GM23338 (cell line): ENCODE data around the gene ARHGAP10. TPM values are rescaled to one million over a fixed set of nuclear protein-coding genes. Genes with fewer than 3 reads are reported as not detected.

Experiments
- ATAC-seq: fragments of 200-7000 bp; cut with Tn5 transposase; 3 replicates; pipeline ENCODE4 v1.9.1; 2020
- DNase-seq: peaks from one replicate; pipeline ENCODE4 v3.0.0-alpha.2; 2015; ENCODE audit warnings: low spot score
- H2AFZ ChIP-seq: fragments of 200-600 bp; sonication (generic); 2 replicates; pipeline ENCODE4 v1.8.0; 2016; ENCODE audit warnings: antibody characterized with exemption, mild to moderate bottlenecking, moderate library complexity
- H3F3A ChIP-seq: fragments of 200-600 bp; sonication (generic); replicated peaks from 2 replicates; pipeline ENCODE4 v1.8.0; 2017; ENCODE audit warnings: antibody characterized with exemption, mixed run types, low read depth
- H3K27ac ChIP-seq: fragments of 200-600 bp; sonication (generic); 2 replicates; pipeline ENCODE4 v1.6.1; 2016; ENCODE audit warnings: low read depth
- H3K27me3 ChIP-seq: fragments of 200-600 bp; sonication (generic); 2 replicates; pipeline ENCODE4 v1.8.0; 2016; ENCODE audit warnings: mild to moderate bottlenecking, mixed run types, moderate library complexity; ENCODE audit not compliant: insufficient read depth
- H3K36me3 ChIP-seq: fragments of 200-600 bp; sonication (generic); 2 replicates; pipeline ENCODE4 v1.8.0; 2016; ENCODE audit warnings: mild to moderate bottlenecking; ENCODE audit not compliant: insufficient read depth
- H3K4me1 ChIP-seq: fragments of 200-600 bp; sonication (generic); 2 replicates; pipeline ENCODE4 v1.8.0; 2016; ENCODE audit warnings: mild to moderate bottlenecking, moderate library complexity; ENCODE audit not compliant: insufficient read depth
- H3K4me2 ChIP-seq: fragments of 200-600 bp; sonication (generic); 2 replicates; pipeline ENCODE4 v1.7.1; 2017; ENCODE audit warnings: mixed run types
- H3K4me3 ChIP-seq: fragments of 200-600 bp; sonication (generic); 2 replicates; pipeline ENCODE4 v1.6.1; 2016; ENCODE audit warnings: mixed run types
- H3K79me2 ChIP-seq: fragments of 200-600 bp; sonication (generic); replicated peaks from 2 replicates; pipeline ENCODE4 v1.8.0; 2017; ENCODE audit warnings: mild to moderate bottlenecking; ENCODE audit not compliant: insufficient read depth
- H3K9me2 ChIP-seq: fragments of 200-600 bp; sonication (generic); 2 replicates; pipeline ENCODE4 v1.8.0; 2017; ENCODE audit not compliant: insufficient read depth
- H4K20me1 ChIP-seq: fragments of 200-600 bp; sonication (generic); replicated peaks from 2 replicates; pipeline ENCODE4 v1.8.0; 2017; ENCODE audit warnings: mild to moderate bottlenecking; ENCODE audit not compliant: insufficient read depth
- H3K27ac Mint-ChIP-seq: 2 replicates; pipeline ENCODE4 v1.8.0; 2020; ENCODE audit warnings: inconsistent platforms, mild to moderate bottlenecking, moderate library complexity, mixed read lengths
- H3K27me3 Mint-ChIP-seq: 3 replicates; pipeline ENCODE4 v1.8.0; 2022; ENCODE audit warnings: low read depth, mild to moderate bottlenecking, moderate library complexity, mixed read lengths, inconsistent platforms; ENCODE audit not compliant: insufficient read depth, poor library complexity
- H3K36me3 Mint-ChIP-seq: 3 replicates; pipeline ENCODE4 v1.8.0; 2021; ENCODE audit warnings: low read depth, mild to moderate bottlenecking, inconsistent platforms, moderate library complexity, mixed read lengths
- H3K4me1 Mint-ChIP-seq: 3 replicates; pipeline ENCODE4 v1.8.0; 2020; ENCODE audit warnings: mild to moderate bottlenecking, inconsistent platforms, mixed read lengths
- H3K4me3 Mint-ChIP-seq: 3 replicates; pipeline ENCODE4 v1.8.0; 2021; ENCODE audit warnings: moderate library complexity, mild to moderate bottlenecking, inconsistent platforms, mixed read lengths
- H3K9me3 Mint-ChIP-seq: 3 replicates; pipeline ENCODE4 v1.8.0; 2020; ENCODE audit warnings: moderate library complexity, mild to moderate bottlenecking, inconsistent platforms, mixed read lengths
- CREB1 ChIP-seq: fragments of 250-450 bp; sonication (Bioruptor Pico); IDR thresholded peaks from 2 replicates; pipeline ENCODE4 v1.5.0; 2020; ENCODE audit warnings: low read depth, mild to moderate bottlenecking, moderate library complexity
- EZH2 ChIP-seq: fragments of 200-600 bp; sonication (generic); IDR thresholded peaks from one replicate; pipeline ENCODE4 v1.8.0; 2017; ENCODE audit warnings: antibody characterized with exemption, mild to moderate bottlenecking, low read depth; ENCODE audit not compliant: unreplicated experiment
- EZH2phosphoT487 ChIP-seq: fragments of 200-600 bp; sonication (generic); IDR thresholded peaks from one replicate; pipeline ENCODE4 v1.8.1; 2018; ENCODE audit warnings: antibody characterized with exemption; ENCODE audit not compliant: unreplicated experiment
- JUNB ChIP-seq: IDR thresholded peaks from one replicate; pipeline ENCODE4 v1.6.1; 2016; ENCODE audit warnings: antibody characterized with exemption; ENCODE audit not compliant: unreplicated experiment
- NANOG ChIP-seq: IDR thresholded peaks from 2 replicates; pipeline ENCODE4 v1.6.1; 2016; ENCODE audit warnings: antibody characterized with exemption, borderline replicate concordance
- POLR2AphosphoS5 ChIP-seq: IDR thresholded peaks from 2 replicates; pipeline ENCODE4 v1.6.1; 2016; ENCODE audit warnings: antibody characterized with exemption, low read depth
- STAT1 ChIP-seq: IDR thresholded peaks from one replicate; pipeline ENCODE4 v1.6.1; 2016; ENCODE audit warnings: antibody characterized with exemption; ENCODE audit not compliant: unreplicated experiment
- ZNF114 ChIP-seq: fragments of 250-450 bp; sonication (Bioruptor Pico); IDR thresholded peaks from 2 replicates; pipeline ENCODE4 v1.5.0; 2020; ENCODE audit warnings: mild to moderate bottlenecking, moderate library complexity
- ZNF331 ChIP-seq: fragments of 250-450 bp; sonication (Bioruptor Pico); IDR thresholded peaks from 2 replicates; pipeline ENCODE4 v1.5.0; 2020; ENCODE audit warnings: low read depth, mild to moderate bottlenecking, moderate library complexity
- polyA plus RNA-seq: library from polyadenylated mRNA; unstranded; fragments of >200 nt; fragmentation: Nextera tagmentation; extraction: Ambion mirVana; gene quantifications from 2 replicates; pipeline ENCODE4 v1.2.1, GENCODE V29; 2016
- total RNA-seq: library from RNA; depleted of rRNA; stranded (reverse); fragments of >200 nt; shearing (Covaris generic); gene quantifications from 2 replicates; pipeline ENCODE4 v1.2.3, GENCODE V29; 2014
- TF ChIP-seq, protein P1 (sequence below): IDR thresholded peaks from 2 replicates; pipeline ENCODE4 v1.6.1; 2016; ENCODE audit warnings: antibody characterized with exemption
- TF ChIP-seq, protein P2 (sequence below), 2 experiments: fragments of 200-600 bp in 1 of 2; sonication (generic) in 1 of 2; conservative IDR thresholded peaks; 2 replicates each; pipeline versions ENCODE4 v1.5.1 to v1.6.1; 2016 to 2017; ENCODE audit warnings: antibody characterized with exemption in 2 of 2, low read depth in 2 of 2, mild to moderate bottlenecking in 2 of 2, moderate library complexity in 1 of 2
- TF ChIP-seq, protein P3 (sequence below): IDR thresholded peaks from one replicate; pipeline ENCODE4 v1.6.1; 2018; ENCODE audit warnings: antibody characterized with exemption; ENCODE audit not compliant: unreplicated experiment

The ARHGAP10 gene
- total and polyA plus RNA-seq, 2 experiments from 2014 or later = 5.1 to 6.3 TPM

DNA sequence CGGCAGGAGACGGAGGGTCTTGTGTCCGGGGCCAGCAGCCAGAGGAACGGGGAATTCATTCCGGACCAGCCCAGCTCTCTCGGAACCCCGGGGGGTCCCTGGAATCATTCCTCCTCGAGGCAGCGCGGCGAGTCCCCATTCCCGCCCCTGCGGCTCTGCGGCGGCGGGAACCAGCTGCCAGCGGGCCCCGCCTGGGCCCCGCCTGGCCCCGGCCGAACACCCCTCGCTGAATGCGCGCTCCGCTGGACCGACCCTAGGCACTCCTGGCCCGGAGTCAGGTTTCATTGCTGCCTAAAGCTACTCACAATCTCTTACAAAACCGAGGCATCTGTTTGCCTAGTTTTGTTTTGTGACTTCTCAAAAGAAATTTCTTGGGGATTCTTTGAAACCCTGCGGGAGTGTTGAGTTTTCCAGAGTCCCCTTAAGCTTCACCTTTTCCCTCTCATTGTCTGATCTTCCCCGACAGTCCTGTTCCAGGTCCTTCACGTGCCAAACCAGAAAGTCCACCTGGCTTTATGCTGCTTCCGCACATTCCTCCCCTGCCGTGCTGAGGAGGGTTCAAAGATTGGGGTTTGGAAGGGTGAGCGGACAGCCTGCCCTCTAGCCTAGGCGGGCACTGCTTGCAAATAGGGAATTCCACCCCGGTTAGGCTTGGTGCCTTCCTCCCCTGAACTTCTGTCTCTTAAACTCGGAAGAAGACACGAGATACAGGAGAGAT, 789 bp downstream of the ARHGAP10 start (continued):
- no peak for TF ChIP-seq POLR2AphosphoS5
- TF ChIP-seq EZH2phosphoT487 = no peak
- no peak for TF ChIP-seq JUNB
- TF ChIP-seq, protein P1, sequence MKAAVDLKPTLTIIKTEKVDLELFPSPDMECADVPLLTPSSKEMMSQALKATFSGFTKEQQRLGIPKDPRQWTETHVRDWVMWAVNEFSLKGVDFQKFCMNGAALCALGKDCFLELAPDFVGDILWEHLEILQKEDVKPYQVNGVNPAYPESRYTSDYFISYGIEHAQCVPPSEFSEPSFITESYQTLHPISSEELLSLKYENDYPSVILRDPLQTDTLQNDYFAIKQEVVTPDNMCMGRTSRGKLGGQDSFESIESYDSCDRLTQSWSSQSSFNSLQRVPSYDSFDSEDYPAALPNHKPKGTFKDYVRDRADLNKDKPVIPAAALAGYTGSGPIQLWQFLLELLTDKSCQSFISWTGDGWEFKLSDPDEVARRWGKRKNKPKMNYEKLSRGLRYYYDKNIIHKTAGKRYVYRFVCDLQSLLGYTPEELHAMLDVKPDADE = no peak
- no peak for TF ChIP-seq ZNF114 (CRISPR knock-in tag)
- TF ChIP-seq, protein P2, sequence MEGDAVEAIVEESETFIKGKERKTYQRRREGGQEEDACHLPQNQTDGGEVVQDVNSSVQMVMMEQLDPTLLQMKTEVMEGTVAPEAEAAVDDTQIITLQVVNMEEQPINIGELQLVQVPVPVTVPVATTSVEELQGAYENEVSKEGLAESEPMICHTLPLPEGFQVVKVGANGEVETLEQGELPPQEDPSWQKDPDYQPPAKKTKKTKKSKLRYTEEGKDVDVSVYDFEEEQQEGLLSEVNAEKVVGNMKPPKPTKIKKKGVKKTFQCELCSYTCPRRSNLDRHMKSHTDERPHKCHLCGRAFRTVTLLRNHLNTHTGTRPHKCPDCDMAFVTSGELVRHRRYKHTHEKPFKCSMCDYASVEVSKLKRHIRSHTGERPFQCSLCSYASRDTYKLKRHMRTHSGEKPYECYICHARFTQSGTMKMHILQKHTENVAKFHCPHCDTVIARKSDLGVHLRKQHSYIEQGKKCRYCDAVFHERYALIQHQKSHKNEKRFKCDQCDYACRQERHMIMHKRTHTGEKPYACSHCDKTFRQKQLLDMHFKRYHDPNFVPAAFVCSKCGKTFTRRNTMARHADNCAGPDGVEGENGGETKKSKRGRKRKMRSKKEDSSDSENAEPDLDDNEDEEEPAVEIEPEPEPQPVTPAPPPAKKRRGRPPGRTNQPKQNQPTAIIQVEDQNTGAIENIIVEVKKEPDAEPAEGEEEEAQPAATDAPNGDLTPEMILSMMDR (conservative IDR thresholded peaks at IDR 0.05; ENCODE audit: low read depth in 2 of 2) = no peak
- no peak for TF ChIP-seq STAT1
- no peak for TF ChIP-seq NANOG
- TF ChIP-seq EZH2 = peak; percentile 27
- TF ChIP-seq ZNF331 (CRISPR knock-in tag) = no peak
- TF ChIP-seq, protein P3, sequence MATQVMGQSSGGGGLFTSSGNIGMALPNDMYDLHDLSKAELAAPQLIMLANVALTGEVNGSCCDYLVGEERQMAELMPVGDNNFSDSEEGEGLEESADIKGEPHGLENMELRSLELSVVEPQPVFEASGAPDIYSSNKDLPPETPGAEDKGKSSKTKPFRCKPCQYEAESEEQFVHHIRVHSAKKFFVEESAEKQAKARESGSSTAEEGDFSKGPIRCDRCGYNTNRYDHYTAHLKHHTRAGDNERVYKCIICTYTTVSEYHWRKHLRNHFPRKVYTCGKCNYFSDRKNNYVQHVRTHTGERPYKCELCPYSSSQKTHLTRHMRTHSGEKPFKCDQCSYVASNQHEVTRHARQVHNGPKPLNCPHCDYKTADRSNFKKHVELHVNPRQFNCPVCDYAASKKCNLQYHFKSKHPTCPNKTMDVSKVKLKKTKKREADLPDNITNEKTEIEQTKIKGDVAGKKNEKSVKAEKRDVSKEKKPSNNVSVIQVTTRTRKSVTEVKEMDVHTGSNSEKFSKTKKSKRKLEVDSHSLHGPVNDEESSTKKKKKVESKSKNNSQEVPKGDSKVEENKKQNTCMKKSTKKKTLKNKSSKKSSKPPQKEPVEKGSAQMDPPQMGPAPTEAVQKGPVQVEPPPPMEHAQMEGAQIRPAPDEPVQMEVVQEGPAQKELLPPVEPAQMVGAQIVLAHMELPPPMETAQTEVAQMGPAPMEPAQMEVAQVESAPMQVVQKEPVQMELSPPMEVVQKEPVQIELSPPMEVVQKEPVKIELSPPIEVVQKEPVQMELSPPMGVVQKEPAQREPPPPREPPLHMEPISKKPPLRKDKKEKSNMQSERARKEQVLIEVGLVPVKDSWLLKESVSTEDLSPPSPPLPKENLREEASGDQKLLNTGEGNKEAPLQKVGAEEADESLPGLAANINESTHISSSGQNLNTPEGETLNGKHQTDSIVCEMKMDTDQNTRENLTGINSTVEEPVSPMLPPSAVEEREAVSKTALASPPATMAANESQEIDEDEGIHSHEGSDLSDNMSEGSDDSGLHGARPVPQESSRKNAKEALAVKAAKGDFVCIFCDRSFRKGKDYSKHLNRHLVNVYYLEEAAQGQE = no peak
- TF ChIP-seq CREB1 = no peak

DNA sequence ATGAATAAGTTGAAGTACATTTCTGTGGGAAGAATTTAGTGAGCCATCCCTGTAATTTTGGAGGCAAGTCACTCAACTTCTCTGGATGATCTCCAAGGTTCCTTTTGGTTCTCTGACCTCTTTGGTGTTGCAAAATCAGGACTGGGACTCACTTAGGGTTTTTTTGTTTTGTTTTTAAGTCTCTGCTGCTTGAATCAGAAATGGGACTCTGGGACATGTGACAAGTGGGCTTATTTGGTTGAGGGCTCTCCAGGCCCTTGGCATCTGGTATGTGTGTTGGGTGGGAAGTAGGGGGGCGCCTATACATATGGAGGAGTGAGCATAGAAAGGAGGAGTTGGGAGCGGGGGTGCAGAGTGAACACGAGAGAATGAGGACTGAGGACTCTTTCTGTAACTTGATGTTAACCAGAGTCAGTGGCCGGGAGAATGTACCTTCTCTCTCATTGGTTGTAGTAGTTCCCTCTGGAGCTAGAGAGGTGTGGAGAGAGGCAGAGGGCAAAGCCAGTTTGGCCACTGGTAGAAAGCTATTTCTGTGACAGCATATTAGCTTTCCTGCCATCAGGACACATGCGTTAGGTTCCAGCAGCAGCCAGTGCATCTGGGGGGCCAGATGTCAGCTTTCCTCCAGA, 1.9 kb downstream of the ARHGAP10 start:
- DNase-seq (no peak), ATAC-seq (no peak)
- Histone ChIP-seq H3K4me2 (peak overlapping the region; percentile 97), H3K4me3 (peak overlapping the region; percentile 85), H3K9me2 (no peaks in the 10 kb centered on the region), H3K36me3 (no peaks in the 10 kb centered on the region), H2AFZ (no peak overlapping the region), H4K20me1 (no peaks in the 10 kb centered on the region), H3F3A (peaks cover 3% of the 10 kb centered on the region; the same call in 1 of the 2 replicates), H3K27me3 (peaks cover 72% of the 10 kb centered on the region), H3K4me1 (peaks cover 37% of the 10 kb centered on the region), H3K27ac (no peak overlapping the region), H3K79me2 (no peaks in the 10 kb centered on the region)
- no peak for TF ChIP-seq EZH2phosphoT487
- TF ChIP-seq, protein P2 (conservative IDR thresholded peaks at IDR 0.05; ENCODE audit: low read depth in 2 of 2) = peak; percentile 30 to 39
- Mint-ChIP-seq H3K27ac (no peak overlapping the region), H3K36me3 (no peaks in the 10 kb centered on the region), H3K4me3 (peak overlapping the region; percentile 72), H3K4me1 (peaks cover 47% of the 10 kb centered on the region), H3K27me3 (peaks cover 31% of the 10 kb centered on the region), H3K9me3 (no peaks in the 10 kb centered on the region)
